Stimulated activated naive CD8-positive, alpha-beta T cell treated with anti-CD3 and anti-CD28 coated beads, Interleukin-15, Interleukin-2, amounts not matched to agents 100 U/mL and 50 U/mL, for 24 hours (primary cell): ENCODE results near the gene PITPNM2.

Experiments used
- ATAC-seq: fragments of 150-1000 bp; cut with Tn5 transposase; one replicate; pipeline ENCODE4 v1.10.0; 2021
- DNase-seq: peaks from one replicate; pipeline ENCODE4 v3.0.0; 2021

The PITPNM2 gene

DNA sequence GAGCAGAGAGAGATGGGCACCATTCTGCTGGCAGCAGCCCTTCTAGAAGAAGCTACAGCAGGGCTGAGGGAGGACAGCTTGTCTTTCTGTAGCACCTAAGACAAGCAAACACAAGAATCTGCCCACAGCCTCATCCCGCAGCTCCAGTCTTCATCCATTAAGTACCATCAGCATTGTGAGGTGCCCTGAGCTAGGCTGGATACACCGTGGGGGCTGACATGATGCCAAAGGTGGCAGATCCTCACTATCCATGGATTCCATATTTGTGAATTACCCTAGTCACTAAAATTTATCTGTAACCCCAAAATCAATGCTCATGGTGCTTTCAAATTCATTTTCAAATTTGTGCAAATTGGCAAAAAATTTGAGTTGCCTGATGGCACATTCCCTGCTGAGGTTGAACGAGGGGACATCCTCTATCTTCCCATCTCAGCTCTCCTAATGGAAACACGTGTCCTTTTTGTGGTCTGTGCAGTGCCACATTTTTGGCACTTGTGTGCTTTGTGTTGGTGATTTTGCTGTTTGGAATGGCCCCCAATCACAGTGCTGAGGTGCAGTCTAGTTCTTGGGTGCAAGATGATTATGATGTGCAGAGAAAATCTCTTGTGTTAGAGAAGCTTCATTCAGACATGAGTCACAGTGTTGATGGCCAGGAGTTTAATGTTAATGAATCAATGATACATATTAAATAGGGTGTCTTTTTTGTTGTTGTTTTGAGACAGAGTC is 7.0 kb downstream of the PITPNM2 start:
- DNase-seq = no peak
- no peak for ATAC-seq

DNA sequence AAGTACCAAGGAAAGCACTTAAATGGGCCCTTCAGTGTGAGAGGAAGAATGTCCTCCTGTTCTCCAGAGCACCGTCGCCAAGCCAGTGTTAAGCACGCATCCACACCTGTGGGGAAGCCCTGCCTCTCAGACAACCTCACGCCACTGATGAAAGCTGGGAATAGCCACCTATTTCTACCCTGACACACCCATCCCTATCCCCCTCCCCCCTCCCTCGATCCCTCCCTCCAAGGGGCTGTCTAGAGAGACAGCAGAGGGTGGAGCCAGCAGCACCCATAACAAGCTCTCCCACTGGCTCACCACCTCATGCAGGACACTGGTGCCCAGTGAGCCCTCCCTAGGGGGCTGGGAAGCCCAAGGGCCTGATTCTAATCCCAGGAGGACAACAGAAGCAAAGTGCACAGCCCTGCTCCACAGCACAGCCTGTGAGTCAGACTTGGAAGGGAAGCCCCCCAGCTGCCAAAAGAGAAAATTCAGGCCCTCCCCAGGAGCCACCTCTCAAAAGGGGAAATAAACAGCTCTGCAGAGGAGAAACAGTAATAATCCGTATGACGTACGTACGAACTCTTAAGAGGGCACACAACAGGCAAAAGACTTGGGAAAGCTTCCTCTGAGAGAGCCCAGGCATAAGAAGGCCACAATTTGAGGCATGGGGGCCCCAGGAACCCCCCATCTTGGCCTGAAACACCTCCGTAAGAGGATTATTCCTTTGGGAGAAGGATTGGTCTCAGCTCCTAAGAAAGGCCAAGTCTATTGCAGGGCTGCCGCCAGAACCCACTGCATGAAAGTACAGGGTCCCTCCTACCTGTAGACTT is 7.8 kb downstream of the PITPNM2 start:
- ATAC-seq = peak; percentile 47
- DNase-seq = no peak

DNA sequence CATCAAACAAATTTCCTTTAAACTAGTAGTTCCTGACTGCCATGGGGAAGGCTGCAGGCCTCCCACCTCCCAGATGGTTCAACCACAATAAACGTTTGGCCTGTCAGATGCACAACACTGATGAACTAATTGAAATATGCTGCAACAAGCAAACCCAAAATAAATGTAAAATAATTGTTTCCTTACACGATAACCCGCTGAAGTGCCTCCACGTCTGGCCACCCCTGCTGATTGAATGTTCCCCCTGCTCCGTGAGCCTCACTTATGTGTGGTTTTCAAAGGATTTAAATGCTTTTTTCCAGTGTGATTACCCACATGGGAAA is 8.4 kb downstream of the PITPNM2 start:
- DNase-seq = no peak
- ATAC-seq = no peak

DNA sequence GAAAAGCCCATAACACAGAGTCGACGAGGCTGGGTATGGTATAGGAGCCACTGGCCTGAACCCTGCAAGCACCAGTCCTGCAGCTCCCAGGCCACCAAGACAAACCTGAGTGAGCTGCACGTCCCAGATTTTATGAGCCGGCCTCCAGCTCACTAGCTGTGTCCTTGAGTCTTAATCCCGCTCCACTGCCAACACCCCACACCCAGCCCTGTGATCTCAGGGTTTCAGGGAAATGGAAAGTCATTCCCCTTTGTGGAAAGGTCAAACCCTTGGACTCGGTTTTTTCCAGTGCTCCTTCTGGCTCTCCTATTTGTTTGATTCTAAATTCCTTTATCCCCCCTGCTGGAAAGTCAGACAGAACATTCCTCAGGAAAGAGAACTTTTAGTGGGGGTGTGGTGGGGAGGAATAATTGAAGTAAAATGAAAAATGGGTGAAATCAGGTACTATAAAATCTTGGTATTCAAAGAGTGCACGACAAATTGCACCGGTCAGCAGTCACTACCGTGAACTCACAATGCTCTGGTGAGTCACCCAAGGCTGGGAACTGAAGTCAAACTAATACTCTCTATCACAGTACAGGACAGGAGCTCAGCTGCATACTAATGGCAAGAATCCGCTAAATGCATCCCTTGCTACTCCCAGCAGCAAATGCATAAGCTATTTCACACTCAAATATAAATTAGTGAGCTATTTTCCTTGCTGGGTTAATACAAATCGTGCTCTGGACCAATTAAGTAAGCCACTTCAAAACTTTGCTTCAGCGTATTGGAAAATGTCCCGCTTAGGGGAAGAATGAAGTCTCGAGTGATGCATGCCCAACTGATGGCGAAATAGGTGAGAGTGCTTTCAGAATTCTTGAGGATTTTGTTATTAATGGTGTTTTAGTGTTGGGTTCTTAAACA is 9.0 kb downstream of the PITPNM2 start:
- ATAC-seq (no peak), DNase-seq (no peak)

DNA sequence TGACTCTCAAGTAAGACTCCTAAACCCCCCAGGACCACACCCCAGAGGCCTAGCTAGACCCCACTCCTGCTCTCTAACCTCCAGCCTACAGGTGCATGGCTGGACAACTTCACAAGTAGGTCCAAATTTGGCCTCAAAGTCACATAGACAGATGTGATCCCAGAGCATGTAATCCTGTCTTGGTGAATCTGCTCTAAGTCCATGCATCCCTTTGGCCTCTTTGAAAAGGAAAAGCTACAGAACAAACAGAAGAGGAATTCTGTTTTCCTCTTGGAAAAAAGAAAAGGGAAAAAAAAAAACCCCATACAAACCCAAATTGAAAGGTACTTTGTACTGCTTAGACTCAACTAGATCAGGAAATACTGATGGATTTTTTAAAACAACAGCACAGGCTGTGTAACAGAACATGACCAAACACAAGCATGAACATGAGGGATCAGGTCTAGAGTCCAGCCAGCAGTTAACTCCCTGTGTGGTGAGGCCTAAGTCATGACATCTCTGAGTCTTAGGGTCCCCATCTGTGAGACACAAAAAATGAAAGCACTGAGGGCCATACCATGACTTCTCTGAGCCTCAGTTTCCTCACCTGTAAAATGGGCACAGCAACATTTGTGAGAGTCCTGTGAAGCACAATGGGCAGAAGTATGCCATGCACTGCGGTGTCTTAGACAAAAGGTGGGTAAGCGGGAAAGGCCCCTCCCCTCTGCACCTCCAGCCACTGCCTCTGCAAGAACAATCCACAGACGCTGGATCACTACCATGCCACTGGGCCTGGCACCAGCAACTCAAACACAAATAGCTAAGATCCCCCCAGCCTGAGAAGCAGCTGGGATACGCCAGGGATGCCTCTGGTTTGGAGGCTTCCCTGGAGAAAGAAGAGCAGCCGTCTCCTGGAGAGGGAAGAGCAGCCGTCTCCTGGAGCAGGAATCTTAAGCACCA is 9.9 kb downstream of the PITPNM2 start:
- DNase-seq = no peak
- ATAC-seq = no peak

DNA sequence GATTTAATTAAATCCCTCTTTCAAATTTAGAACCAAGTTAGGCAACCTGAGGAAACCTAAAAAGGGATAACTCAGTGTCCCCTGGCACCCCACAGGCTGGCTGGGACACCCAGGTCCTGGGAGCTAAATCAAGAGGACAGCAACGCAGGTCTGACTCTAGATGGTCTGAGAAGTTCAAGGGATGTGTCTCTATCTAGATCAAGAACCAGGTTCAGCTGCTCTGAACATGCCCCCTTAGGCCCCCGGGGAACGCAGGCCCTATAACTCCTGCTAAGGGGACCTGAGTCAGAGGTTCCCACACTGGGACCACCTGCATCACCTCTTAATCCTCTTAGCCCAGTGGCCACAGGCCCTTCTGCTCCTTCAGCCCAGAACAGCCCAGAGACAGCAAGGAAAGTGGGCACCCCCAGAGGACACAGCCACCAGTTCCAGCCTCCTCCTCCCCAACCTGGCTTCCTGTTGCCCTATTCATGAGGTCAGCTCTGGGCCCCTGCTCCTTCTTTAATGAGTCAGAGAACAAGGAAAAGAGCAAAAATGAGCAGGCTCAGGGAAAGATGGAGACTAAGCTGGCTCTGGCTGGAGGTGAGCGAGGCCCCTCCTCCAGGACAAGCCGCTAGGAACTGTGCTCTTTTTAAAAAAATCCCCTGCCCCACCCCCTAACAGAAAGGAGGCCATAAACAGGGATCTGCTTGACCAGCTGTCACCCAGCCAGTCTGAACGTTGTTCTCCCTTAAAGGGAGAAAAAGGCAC is 10.8 kb downstream of the PITPNM2 start:
- no peak for DNase-seq

DNA sequence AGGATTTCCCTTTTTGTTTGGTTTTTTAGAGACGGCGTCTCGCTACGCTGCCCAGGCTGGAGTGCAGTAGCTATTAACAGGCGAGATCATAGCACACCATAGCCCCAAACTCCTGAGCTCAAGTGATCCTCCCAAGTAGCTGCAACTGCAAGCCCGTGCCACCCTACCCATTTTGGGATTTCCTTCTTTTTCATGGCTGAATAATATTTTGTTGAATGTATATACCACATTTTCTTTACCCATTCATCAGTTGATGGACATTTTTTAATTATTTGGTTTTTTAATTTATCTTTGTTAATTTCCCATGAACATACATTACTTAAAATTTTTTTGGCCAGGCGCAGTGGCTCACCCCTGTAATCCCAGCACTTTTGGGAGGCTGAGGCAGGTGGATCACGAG is 15.2 kb downstream of the PITPNM2 start:
- ATAC-seq (no peak), DNase-seq (no peak)

More for the DNA sequence above, 10.8 kb downstream of the PITPNM2 start:
- ATAC-seq = peak; percentile 51

DNA sequence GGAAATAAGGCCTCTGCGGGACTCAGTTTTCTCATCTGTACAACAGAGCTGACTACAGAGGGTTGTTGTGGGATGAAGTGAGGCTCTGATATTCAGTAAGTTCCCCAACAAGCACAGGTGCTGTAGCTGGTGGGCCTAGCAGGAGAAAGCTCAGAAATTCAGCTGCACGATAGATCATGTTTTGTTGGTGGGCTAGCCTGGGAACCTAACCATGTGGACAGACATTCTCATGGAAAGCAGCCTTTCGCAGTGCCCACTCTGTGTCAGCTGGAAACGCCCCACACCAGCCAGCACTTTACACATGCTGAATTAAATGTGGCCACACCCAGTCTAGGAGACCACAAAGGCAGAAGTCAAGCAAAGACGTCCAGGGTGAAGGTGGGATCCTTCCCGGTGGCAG is 16.1 kb downstream of the PITPNM2 start:
- DNase-seq (no peak), ATAC-seq (no peak)

DNA sequence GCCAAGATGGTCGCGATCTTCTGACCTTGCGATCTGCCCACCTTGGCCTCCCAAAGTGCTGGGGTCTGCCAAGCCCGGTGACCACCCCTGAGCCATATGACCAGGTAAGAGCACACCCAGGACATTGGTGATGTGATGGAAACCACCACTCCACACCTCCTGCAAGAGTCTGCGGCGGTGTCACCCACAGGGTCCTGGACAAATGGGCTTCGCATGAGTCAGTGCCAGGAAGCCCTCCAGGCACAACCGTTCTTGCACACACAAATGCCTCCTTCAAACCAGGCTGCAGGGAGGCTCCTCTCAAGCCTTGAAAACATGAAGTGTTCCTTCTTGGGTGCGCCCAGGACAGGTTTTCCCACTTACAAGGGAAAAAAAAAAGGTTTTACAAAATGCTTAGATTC is 16.6 kb downstream of the PITPNM2 start:
- ATAC-seq (no peak), DNase-seq (no peak)

DNA sequence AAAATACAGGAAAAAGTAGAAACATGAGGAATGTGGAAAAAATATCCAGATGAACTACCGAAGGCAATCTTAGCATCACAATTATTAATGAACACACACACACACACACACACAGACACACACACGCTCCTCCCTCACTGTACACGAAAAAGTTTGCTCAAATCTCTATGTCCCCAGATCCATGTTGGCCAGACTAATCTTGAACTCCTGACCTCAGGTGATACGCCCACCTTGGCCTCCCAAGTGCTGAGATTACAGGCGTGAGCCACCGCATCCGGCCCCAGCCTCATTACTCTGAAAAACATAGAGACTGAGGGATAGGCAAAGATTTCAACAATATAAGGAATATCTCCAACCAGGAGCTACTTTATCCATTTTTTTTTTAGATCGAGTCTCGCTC is 17.2 kb downstream of the PITPNM2 start:
- DNase-seq (no peak), ATAC-seq (no peak)

DNA sequence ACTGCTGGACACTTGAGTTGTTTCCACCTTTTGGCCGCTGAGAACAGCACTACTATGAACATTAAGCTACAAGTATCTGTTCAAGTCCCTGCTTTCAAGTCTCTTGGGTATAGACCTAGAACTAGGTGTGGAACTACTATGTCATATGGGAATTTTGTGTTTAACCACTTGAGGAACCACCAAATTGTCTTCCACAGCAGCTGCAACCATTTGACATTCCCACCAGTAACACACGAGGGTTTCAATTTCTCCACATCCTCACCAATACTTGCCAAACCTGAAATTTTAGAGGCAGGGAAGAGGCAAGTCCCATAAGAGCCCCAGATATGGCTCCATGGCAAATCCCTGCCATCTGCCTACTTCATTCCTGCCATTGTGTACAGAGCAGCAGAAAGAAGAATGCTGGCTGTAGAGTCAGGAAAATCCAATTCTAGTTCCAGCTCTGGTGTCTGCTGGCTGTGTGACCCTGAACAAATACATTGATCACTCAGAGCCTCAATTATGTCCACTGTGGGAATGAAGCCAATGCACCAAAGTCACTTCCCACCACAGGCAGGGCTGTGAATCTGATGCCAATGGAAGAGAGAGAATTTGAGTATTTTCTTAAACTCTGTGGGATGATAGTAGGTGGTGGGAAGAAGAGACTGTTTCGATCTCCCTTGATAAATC is 17.8 kb downstream of the PITPNM2 start:
- no peak for ATAC-seq
- DNase-seq = no peak

DNA sequence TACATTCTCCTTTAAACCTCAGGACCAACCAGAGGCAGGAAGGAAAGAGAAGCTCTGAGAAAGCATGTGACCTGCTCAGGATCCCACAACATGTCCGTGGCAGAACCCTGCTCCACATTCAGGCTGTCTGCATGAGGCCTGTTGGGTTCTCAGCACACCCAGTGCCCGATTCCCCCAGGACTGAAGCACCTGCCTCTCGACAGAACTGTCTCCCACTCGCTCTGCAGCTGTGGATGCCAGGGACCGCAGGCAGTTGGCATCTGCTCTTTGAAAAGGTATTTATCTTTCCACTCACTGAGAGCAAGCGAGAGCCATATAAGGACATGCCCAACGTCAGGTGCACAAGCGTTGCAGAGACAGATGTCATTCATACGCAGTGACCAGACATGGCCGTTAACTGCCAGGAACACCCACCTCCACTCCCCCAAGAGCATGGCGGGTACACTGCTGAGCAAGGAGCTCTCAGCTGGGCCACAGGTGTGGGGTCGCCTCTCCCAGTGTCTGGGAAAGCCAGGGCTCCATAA is 18.9 kb downstream of the PITPNM2 start:
- DNase-seq (peak; percentile 41), ATAC-seq (peak; percentile 81)

DNA sequence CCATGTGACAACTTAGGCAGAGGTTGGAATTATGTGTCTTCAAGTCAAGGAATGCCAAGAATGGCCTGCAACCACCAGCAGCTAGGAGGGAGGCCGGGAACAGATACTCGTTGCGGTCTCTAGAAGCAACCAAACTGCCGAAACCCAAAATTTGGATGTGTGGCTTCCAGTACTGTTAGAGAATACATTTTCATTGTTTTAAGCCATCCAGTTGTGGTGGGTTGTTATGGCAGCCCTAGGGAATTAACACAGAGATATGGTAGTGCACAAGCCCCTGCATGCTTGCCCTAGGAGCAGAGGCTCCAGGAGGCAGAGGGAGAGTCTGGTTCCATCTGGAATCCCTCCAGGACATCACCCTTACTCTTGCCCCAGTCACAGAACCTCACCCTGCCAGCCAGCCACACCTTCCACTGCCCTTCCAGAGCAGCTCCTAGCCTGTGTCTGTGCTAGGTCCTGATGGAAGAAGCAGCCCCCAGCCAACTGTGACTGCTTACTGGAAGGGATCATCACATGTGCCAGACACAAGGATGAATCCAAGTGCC is 19.5 kb downstream of the PITPNM2 start:
- DNase-seq (no peak), ATAC-seq (peak; percentile 20)

DNA sequence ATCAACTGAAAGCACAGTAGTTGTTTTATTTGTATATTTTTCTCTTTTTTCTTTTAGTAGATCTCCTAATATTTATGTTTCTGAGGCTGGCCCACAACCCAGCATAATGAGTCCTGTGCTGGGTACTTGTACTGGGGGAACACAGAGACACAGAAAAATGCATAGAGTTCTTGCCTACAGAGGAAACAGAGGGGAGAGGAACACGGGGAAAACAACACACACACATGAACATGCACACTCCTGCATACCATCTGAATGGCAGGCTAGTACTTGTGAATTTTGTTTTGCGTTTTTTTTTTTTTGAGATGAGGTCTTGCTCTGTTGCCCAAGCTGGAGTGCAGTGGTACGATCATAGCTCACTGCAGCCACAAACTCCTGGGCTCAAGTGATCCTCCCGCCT is 21.3 kb downstream of the PITPNM2 start:
- DNase-seq = no peak
- no peak for ATAC-seq

DNA sequence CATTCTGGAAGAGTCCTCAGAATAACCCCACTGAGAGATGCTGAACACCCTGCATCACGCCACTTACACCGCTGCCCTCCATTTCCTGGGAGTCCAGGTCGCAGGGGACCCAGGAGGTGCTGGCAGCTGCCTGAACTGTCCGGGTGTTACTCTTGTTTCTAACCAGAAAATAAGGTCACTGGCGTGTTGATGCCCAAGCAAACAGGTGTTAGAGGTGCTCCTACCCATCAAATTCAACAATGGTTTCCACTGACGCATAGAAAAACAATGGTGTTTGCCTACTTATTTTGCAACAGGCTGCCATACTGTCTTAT is 23.8 kb downstream of the PITPNM2 start:
- DNase-seq (no peak), ATAC-seq (no peak)

DNA sequence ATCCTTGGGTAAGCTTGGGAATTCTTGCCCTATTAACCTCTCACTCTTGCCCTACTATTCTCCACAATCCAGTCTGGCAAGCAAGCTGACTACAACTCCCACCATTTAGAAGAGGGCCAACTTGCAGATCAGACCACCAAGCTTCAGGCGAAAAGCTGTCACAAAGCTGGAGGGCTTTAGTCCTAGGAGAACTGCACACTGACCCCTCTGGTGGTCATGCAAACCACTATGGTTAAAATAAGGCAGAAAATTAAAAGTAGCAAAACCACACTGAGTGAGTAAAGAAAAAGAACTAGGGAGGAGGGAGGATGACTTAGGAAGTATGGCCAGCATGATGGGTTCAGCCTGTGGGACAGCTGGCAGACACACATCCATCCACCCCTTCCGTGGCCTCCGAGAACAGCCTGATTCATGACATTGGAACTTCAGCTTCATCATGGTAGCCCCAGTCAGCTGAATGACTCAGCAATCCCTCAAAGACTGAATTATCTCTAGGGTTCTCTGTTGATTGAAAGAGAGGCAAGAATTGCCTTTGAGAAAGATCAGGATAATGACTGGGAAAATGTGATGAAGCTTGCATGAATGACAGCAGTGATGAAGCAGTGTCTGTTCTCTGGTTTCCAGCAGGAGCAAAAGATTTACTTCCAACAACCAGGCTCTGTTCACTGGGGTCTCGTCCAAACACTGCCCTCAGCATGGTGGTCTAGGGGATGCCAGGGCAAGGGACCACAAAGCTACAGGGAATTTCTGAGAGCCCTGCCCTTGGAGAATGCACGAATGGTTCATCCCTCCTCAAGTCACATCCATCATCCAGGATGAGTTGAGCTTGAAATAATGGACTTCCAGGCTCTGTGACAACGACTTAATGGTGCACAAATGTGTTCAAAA is 24.4 kb downstream of the PITPNM2 start:
- DNase-seq (no peak), ATAC-seq (no peak)

DNA sequence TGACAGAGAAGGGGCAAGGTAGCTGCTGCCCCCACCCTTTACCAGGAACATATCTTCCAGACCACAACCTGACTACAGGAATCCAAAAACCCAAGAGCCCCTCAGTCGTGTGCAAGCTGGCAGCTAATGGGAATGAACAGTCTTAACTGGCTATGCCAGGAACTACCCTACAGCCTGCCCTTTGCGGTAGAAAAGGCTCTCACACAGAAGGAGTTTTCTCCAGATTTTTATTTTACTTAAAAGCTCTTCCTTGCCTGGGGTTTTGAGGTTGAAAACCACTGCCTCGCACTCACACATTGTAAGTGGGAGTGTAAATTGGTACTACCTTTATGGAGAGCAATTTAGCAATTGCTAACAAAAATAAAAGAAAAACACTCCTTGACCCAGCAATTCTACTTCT is 28.3 kb downstream of the PITPNM2 start:
- DNase-seq (no peak), ATAC-seq (no peak)

DNA sequence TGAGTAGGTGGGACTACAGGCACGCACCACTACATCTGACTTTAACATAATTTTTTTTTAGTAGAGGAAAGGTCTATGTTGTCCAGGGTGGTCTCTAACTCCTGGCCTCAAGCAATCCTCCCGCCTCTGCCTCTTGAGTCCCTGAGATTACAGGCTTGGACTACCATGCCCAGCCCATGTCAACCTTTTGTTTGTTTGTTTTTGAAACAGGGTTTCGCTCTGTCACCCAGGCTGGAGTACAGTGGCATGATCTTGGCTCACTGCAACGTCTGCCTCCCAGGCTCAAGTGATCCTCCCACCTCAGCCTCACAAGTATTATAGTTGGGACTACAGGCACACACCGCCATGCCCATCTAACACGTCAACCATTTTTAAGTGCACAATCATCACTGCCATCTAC is 29.2 kb downstream of the PITPNM2 start:
- DNase-seq = no peak
- no peak for ATAC-seq
